Erythroblast (primary cell): Measurements from ENCODE around the gene ZCCHC7.

ENCODE experiments used
- GATA1 ChIP-seq: IDR thresholded peaks from 2 replicates; pipeline ENCODE4 v1.6.1; 2011; ENCODE audit warnings: low read depth, mild to moderate bottlenecking, control low read depth, low read length, moderate library complexity
- POLR2A ChIP-seq: IDR thresholded peaks from 2 replicates; pipeline ENCODE4 v1.6.1; 2011; ENCODE audit warnings: mild to moderate bottlenecking, low read length

DNA sequence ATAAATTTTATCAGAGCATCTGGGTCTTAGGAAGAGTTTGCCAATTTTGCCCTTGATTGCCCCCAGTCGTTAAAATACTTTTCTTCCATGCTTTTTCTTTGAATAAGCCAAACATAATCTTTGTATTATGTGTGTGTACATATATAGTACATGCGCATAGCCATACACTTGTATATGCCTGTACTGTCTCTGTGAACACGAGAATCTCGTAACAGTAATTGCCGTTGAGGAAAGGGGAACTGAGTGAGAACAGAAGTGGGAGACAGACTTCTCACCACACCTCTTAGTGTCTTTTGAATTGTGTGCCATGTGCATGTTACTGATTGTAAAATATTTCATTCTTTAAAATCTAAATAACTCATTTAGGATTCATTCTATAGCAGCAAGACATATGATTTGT lies 222.5 kb downstream of the ZCCHC7 start:
- TF ChIP-seq POLR2A (no peak), GATA1 (no peak)
